Transverse colon (tissue), 4 donors: ENCODE results near the gene GLIPR1L1.

Experiments used
- CTCF ChIP-seq, 5 experiments: fragments of 200-600 bp in 3 of 5; fragments of 450-650 bp in 2 of 5; sonication (generic) in 3 of 5; IDR thresholded peaks; 1 replicate in 2 of 5; 2 replicates in 3 of 5; pipeline ENCODE4 v1.5.1; 2016 to 2017; ENCODE audit warnings: antibody characterized with exemption in 5 of 5, inconsistent platforms in 3 of 5, mild to moderate bottlenecking in 2 of 5, moderate library complexity in 1 of 5
- EP300 ChIP-seq: sonication (generic); formaldehyde crosslinking; IDR thresholded peaks from one replicate; pipeline ENCODE4 v1.6.1; 2017; ENCODE audit warnings: antibody characterized with exemption, low read depth
- POLR2AphosphoS5 ChIP-seq, 3 donors: sonication (generic); formaldehyde crosslinking; IDR thresholded peaks; one replicate each; pipeline ENCODE4 v1.6.1; 2016; ENCODE audit warnings: antibody characterized with exemption in 3 of 3

GRCh38 chr12:75334384-75335030 is at the start of gene GLIPR1L1:
- TF ChIP-seq CTCF (IDR thresholded peaks at IDR 0.05) (peak; percentile 77 to 93 (median 86)), EP300 (no peak), POLR2AphosphoS5 (IDR thresholded peaks at IDR 0.05) (no peak)
